Measurements from ENCODE around the gene GPR34.
"Not testable (repeated sequence)": the region's sequence is repeated elsewhere in the genome, so short reads cannot be mapped to it uniquely, and the experiment has no call there.

The GPR34 gene

GRCh38 chrX:41711021-41711667 lies 22.4 kb downstream of the GPR34 start:
- no peak for TF ChIP-seq CTCF (conservative IDR thresholded peaks at IDR 0.05; ENCODE audit: low read depth, low read length)
- DNase-seq (ENCODE audit: low read depth) = no peak
- H3K4me3 ChIP-seq (ENCODE audit: low read length) = no peak overlapping the region

GRCh38 chrX:41716222-41716621 lies 27.4 kb downstream of the GPR34 start:
- H3K4me3 ChIP-seq (ENCODE audit: low read length) = no peak overlapping the region
- TF ChIP-seq CTCF (conservative IDR thresholded peaks at IDR 0.05; ENCODE audit: low read depth, low read length) = no peak
- DNase-seq (ENCODE audit: low read depth) = no peak

GRCh38 chrX:41716767-41717473 lies 28.1 kb downstream of the GPR34 start:
- no peak for DNase-seq (ENCODE audit: low read depth)
- no peak for TF ChIP-seq CTCF (conservative IDR thresholded peaks at IDR 0.05; ENCODE audit: low read depth, low read length)
- no peak overlapping the region for H3K4me3 ChIP-seq (ENCODE audit: low read length)

- no peak for TF ChIP-seq CTCF (conservative IDR thresholded peaks at IDR 0.05; ENCODE audit: low read depth, low read length)
- DNase-seq (ENCODE audit: low read depth) = no peak
- H3K4me3 ChIP-seq (ENCODE audit: low read length) = no peak overlapping the region
Measured at GRCh38 chrX:41718481-41719235, 29.9 kb downstream of the GPR34 start.

- not testable (repeated sequence) for H3K4me3 ChIP-seq (ENCODE audit: low read length); DNase-seq (ENCODE audit: low read depth)
Measured at GRCh38 chrX:41719610-41720009, 30.8 kb downstream of the GPR34 start.

GRCh38 chrX:41720125-41720779 lies 31.5 kb downstream of the GPR34 start:
- TF ChIP-seq CTCF (conservative IDR thresholded peaks at IDR 0.05; ENCODE audit: low read depth, low read length) = no peak
- H3K4me3 ChIP-seq (ENCODE audit: low read length) = no peak overlapping the region
- DNase-seq (ENCODE audit: low read depth) = no peak

GRCh38 chrX:41721590-41721989 lies 32.8 kb downstream of the GPR34 start:
- no peak overlapping the region for H3K4me3 ChIP-seq (ENCODE audit: low read length)
- no peak for TF ChIP-seq CTCF (conservative IDR thresholded peaks at IDR 0.05; ENCODE audit: low read depth, low read length)

More at GRCh38 chrX:41721590-41721989, 32.8 kb downstream of the GPR34 start:
- DNase-seq (ENCODE audit: low read depth) = no peak

Data from retinal pigment epithelial cell (primary cell).